HG02763 (cell line): Measurements from ENCODE around the gene TOM1.

Source experiments
- ATAC-seq: cut with Tn5 transposase; IDR thresholded peaks from one replicate; pipeline ENCODE4 v1.9.1; 2021; ENCODE audit warnings: mild to moderate bottlenecking, moderate library complexity; ENCODE audit not compliant: unreplicated experiment

The TOM1 gene

DNA sequence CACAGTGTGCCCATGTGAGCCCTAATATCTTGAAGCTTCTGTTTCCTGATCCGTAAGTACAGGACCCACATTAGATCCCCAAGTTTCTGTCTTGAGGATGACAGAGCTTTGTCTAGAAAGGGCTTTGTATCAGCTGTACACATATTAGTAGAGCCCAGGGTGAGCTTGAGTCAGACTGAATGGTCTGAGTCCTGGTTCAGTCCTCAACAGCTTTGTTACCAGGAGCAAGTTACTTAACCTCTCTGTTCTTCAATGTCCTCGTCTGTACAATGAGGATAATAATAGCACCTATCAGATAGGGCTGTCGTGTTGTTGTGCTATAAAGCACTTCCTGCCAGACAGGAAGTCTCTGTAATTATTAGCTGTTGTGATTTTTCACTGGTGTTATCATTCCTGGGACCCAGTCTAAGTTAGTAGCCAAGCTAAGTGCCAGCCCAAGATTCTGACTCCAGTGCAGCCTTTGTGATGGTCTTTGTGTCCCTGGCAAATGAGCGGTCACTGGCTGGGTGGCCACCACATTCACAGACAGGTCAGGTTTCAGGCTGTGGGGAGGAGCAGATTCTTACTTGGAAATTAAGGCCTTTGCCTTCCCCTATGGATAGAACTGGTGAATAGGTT, 6.8 kb downstream of the TOM1 start:
- ATAC-seq, result no peak

DNA sequence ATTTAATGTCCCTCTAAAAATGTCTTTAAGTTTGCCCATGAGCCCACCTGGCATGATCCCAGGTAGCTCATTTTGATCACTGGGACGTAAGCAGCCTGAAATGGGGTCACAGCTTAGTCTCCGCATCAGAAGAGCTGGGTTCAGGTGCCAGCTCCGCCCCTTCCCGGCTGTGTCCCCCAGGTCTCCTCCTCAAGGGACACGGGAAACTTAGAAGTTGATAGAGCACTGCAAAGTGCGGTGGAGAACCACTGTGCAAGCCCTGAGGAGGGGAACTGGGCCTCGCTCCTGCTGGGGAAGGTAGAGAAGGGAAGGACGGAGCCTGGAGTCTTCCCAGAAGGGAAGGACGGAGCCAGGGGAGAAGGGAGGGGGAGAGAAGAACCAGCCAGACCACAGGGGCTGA, 7.7 kb downstream of the TOM1 start:
- no peak for ATAC-seq

DNA sequence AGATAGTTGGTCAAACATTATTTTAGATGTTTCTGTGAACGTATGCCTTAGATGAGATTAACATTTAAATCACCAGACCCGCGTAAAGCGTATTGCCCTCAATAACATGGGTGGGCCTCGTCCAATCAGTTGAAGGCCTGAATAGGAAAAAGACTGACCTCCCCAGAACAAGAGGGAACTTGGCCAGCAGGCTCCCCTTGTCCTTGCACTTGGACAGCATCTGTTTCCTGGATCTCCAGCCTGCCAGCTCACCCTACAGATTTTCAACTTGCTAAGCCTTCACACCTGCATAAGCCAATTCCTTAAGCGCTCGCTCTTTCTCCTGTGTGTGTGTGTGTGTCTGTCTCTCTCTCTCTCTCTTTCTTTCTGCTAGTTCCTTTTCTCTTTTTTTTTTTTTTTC, 8.2 kb downstream of the TOM1 start:
- no peak for ATAC-seq

DNA sequence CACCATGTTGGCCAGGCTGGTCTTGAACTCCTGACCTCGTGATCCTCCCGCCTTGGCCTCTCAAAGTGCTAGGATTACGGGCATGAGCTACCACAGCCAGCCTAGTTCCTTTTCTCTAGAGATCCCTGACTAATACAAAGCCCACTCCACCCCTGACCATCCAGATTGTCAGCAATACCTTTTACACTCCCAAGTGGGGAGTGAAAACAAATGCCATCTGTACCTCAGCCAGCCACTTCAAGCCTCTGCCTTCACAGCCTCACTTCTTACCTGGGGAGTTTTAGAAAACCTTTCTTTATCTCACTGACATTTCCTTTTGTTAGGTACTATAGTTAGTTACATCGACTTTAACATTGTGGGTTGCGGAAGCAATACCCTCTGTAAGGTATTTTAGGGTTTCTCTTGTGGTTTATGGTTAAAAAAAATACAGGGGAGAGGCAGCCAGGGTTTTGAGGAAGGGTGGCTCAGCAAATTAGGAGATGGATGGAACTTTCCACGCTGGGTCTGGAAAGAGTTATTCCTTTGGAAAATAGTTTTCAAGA, 8.9 kb downstream of the TOM1 start:
- ATAC-seq, result peak; percentile 52

DNA sequence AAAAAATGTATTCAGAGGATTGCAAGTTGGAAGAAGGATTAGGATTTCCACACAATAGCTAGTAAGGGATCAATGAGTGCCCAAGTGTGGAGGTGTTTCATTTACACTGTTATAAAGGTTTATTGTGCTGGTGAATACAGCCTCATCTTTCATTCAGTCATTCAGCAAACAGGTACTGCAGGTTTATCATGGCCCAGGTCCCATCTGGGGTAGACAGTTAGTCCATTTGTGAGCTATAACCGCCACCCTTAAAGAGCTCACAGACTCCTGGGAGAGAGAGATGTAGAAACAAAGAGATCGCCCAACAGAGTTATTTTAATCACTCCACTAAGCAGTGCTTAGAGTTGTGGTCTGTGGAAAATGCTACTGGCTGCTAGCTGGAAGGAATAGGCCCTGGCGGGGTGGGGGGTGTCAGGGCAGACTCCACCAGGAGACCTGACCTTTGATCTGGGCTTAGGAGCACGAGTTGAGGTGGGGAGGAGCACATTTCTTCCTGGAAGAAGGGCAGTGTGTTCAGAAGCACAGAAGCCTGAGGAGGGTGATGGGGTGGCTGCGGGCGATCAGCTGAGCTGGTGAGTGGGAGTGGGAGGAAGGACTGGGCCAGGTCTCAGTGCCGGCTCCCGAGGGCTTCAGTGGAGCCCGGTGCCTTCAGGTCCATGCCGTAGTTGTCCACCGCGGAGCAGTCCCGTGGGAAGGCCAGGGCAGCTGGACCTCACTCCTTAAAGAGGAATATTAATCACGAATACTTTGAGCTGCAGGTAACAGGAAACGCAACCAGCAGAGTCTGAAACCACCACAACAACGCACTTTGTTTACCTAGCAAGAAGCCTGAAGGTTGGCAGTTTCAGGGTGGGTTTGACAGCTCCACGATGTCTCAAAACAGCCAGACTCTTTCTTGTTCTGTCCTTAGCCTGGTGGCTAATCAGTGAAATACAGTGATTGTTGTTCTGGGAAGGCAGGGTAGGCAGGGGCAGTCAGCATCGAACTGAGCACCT, 11.2 kb downstream of the TOM1 start:
- ATAC-seq, result no peak

DNA sequence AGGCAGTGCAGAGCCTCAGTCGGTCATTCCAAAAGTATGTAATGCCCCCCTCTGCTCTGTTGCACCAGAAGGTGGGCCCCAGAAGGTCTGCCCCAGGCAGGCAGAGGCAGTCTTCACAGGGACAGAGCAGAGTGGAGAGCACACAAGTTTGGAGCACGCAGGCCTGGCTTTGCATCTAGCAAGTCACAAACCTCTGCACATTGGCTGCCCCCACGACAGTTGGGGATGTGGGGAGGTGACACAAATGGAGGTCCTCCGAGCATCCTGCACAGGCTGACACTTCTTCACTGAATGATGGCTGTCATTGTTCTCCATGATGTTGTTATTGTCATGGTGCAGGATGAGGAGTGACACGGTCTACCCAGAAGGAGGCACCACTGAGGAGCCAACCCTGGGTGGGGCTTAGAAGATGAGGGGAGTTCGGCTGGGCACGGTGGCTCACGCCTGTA, 11.9 kb downstream of the TOM1 start:
- ATAC-seq, result no peak

DNA sequence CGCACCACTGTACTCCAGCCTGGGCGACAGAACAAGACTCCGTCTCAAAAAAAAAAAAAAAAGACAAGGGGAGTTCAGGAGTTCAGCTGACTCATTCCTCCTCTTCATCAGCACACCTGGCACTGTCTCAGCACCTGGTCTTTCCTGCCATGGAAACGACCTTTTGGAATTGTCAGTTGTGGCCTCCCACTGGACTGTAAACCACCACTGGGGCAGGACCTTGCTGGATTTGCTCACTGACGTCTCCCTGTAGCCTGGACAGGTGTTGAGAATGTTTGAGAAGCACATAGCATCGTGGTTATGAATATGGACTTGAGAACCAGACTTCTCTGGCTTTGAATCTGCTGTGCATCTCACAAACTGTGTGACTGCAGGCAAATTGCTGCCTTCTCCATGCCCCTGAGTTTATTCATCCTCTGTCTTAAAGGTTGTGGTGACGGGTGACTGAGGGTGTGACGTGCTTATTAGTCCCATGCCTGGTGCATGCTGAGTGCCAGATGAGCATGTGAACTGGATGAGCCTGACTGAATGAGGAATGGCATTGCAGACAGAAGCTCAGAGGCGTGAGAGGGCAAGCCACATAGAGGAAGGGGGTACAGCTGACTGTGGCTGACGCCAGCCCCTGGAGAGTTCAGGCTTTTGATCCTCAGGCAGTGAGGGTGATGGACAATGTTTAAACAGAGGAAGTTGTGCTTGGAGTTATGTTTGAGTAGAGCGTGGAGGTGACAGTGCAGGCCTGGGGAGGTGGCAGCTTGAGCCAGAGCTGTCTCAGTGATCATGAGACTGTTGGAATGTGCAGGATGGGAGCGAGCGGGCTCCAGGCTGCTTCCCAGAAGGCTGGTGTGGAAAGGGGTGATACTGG, 12.7 kb downstream of the TOM1 start:
- ATAC-seq, result no peak

DNA sequence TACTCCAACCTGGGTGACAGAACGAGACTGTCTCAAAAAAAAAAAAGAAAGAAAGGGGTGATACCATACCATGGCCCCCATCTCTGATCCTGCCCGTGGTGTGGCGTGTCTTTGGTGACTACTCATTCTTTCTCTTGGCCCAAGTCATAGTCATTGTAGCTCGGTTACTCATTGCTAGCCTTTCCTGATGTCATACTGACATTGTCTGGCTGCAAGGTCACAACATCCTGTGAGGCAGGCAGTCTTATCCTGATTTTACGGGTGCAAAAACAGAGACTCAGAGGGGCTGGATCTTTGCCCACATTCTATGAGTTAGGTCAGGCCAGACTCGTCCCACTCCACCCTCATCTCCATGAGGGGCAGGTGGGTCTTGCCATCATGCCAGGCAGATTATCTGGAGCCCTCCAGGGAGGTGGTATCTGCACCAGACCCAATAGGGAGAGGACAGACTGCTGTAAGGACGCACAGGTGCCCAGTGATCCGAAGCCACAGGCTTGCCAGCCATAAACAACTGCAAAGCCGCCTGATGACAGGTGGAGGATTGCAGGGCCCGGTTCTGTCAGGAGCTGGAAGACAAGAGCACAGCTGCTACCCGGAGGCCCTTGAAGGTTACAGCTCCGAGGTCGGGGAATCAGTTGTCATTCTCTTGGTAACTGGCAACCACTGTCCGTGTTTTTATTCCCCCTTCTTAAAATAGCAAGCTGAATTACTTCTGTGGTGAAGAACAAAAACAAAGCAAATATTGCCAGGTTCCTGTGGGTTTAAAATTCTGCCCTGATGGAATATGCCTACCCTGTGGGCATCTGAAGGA, 13.8 kb downstream of the TOM1 start:
- ATAC-seq, result no peak

DNA sequence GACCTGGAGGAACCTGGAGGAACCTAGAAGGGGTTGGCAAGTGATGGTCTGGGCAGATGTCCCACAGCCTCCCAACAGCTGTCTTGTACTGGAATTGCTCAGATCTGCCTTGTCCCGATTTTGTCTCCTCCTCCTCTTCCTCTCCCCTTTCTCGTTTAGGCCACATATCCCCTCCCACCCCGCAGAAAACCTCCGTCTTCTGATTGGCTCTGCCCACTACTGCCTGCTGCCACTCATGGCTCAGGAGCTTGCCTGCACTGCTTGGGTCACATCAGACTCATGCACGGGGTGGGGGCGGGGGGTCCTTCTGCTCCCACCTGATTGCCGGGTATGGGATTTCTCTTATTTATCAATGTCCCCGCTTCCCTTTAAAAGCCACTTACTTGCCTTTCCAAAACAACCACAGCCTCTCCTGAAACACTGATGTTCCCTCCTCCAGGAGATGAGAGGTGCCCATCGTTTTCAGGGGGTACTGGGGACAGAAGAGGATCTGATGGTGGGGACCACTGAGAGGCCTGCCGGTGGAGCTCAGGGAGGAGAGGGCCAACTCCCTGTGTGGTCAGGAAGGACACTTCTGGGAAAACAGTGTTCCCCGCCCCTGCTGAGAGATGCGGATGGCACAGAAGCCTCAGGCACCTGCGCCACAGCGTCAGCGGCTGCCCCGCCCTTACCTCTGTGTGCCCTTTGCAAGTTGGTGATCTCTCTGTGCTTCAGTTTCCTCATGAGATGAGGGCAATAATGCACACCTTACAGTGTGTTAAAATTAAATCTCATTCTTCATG, 14.7 kb downstream of the TOM1 start:
- ATAC-seq, result no peak

DNA sequence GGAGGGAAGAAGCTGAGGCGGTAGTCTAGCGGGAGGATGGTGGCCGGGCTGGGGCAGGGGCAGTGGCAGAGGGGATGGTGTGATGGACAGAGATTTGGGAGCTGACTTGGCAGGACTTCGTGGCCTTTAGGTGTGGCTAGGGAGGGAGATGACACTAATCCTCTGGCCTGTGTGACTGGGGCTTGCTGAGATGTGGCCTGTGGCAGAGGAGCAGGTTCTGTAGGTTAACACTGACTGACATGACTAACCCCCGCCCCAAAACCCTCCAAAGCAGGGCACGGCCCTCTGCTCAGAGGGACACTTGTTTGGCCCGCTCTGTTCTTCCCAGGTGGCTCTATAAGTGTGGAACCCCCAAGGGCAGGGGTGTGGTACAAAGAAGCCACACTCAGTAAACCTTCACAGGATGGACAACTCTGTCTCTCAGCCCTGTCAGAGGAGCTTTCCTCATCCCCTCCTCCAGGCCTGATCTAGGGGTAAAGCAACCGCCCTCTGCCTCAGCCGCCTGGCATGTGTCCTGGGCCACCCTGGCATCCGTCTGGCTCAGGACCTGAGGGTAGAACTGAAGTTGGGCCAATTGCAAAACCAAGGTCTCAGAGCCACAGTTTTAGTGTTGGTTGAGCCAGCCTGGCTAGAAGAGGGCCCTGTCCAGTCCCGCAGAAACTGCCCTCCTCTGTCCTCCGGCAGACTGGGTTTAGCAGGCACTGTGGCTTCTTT, 15.6 kb downstream of the TOM1 start:
- no peak for ATAC-seq

DNA sequence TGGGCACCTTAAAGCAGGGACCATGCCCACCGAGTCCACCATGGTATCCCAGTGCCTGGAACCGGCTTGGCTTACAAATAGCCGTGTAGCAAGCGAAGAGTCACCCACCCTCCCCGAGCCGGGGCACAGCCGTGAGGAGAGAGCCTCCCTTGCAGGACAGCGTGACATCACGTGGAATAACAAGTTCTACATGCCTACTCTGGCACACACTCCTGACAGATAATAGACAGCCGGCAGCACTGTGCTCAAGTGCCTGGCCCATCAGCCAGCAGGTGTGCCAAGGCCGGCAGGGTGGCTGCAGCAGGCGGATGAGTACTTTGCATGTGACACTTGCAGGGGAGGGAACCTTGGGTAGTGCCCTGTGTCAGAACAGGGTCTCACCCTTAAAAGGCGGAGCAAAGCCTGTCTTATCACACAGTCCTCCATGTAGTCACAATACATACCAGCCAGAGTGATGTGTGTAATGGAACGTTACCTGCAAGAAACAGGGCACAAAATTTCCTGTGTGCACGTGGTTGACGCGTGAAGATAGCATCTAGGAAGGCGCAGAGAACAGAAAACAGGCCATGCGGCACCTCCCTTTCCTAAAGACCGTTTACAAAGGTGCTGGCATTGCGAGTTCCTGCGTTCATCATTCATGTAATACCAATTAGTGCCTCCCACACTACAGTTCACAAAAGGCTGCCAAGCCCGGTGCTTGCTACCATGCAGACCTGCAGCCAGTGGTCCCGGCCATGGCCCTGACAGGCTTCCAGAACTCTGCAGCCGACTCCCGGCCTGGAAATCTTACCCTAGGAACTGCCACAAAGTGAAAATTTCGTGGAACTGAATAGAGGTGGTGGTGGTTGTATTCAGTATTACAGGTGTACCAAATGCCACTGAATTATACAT, 16.4 kb downstream of the TOM1 start:
- ATAC-seq, result no peak

DNA sequence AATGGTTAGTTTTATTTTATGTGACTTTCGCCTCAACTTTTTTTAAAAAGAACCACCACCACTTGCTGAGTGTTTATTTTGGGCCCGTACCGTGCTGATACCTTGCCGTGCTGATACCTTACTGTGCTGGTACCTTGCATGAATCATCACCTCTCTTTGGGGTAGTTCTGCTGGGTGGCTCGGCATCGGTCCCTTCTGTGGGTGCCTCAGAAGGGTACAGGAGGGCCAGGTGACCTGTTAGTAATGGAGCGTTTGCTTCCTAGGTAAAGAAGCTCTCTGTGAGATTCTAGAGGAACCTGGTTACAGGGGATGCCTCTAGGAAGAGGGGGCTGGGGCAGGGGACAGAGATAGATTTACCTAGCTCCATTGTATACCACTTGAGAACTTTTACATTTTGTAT, 17.1 kb downstream of the TOM1 start:
- no peak for ATAC-seq

DNA sequence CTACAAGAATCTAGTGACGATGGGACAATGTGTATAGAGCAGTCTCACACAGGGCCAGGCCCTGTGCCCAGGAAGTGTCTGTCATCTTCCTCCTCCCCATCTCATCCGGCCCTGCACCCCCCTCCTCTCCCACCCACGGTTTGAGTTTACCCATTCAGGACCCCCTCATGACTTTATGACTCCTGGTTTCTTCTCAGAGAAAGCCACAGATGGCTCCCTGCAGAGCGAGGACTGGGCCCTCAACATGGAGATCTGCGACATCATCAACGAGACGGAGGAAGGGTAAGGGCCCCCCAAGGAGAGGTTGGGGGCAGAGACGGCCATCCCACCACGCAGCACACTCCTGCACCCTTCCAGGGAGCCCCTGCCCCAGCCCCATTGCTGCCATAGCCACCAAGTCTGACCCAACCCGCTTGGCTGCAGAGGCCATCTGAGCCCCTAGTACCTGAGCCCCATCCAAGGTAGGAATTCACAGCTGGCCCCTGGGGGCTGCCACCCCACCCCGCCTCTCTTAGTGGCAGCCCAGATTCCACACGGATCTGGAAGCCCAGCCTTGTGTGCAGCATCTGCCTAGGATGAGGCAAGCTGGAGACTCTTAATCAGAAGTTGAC, 18.1 kb downstream of the TOM1 start:
- no peak for ATAC-seq

DNA sequence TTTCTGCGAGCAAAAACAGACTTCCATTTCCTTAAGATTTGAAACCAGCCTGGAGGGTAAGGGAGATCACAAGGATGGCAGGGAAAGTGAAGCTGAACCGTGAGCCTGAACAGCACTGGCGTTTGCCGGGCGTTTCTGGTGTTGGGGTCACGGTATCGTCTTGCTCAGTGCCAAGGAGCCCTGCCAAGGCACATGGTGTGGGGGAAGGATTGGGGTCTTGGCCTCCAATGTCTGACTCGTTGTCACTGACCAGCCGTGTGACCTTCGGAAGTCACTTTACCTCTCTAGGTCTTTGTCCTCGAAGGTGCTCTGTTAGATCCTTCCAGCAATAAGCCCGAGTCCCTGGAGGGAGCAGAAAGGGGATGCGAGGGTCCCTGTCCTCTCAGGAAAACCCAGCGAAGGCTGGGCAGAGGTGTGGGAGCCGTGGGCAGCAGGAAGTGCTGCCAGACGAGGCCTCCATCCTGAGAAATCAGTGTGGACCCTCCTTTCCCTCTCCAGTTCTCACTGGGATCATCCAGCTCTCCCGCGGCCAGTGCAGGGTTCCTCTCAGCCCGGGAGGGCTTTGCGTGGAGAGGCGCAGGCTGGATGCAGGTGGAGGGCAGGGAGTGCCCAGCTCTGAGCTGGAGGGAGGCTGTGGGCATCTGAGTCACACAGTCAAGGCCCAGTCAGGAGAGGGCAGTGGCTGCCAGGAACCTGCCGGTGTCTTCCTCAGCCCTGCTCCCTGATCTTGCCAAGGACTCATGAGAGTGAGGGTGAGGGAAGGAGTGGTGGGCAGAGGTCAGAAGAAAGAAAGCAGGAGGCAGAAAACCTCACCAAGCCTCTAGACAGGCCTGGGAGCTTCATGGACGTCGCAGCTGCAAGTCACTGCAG, 18.9 kb downstream of the TOM1 start:
- ATAC-seq, result no peak

DNA sequence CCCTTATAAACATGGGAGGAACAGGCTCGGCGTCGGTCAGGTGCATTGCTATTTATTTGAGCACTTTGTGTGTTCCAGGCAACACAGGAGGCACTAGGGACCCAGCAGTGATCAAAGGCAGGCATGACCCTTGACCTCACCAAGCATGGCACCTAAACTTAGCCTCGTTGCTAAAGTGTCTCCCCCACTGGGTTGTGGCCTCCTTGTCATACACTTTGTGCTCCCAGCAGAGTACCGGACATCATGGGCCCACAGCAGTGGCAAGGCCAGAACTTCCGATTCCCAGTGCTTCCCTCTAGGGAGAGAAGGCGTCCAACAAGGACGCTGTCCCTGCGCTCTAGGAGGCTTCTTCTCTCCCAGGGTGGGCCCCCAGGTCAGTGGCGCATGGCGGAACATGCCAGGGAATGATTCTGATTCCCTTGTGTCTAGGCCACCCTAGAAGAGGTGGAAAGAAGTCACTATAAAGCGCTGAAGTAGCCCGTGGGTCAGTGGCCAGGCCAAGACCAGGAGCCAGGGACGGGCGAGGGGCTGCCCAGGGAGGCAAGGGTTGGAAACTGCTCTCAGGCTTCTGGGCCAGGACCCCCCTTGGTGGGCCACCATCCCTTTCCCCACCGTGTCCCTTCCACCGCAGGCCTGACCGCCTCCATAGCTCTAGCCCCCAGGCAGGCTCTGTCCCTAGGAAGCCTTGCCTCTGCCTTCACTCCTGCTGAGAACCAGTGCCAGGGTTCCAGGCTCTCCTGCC, 19.7 kb downstream of the TOM1 start:
- no peak for ATAC-seq

DNA sequence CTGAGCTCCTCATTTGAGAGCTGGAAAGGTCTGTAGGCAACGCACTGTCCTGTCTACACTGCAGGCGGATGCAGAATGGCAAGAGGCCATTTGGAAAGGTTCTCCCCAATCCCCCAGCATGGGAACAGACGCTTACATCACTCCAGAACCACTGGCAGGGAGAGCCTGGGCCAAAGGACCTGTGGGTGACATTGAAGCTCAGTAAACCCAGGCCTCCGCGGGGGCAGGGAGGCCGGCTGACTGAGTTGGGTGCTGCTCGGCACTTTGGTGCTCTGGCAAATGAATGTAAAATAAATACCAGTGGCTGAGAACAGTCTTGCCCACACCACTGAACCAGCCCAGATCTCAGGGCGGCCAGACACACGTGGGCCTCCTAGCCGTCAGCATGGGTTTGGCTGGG, 22.4 kb downstream of the TOM1 start:
- ATAC-seq, result no peak
